OCI-LY7 (cell line): ENCODE measurements around the gene ABCC1. TPM values are rescaled to one million over a fixed set of nuclear protein-coding genes. Genes with fewer than 3 reads are reported as not detected.
"Not testable (repeated sequence)": the region's sequence is repeated elsewhere in the genome, so short reads cannot be mapped to it uniquely, and the experiment has no call there.

Experiments
- BruUV-seq: library from RNA; stranded (reverse); fragments of 400-500 nt; replicated peaks from 2 replicates; lab custom pipeline; 2021; lab: Mats Ljungman, UMichigan
- CTCF ChIA-PET: fragments of 300-600 bp; sonication (Branson Sonifier 250); formaldehyde crosslinking; loops from one replicate; lab custom pipeline; 2022; ENCODE audit warnings: antibody characterized with exemption; ENCODE audit not compliant: unreplicated experiment; lab: Charles Lee
- POLR2A ChIA-PET: fragments of 300-600 bp; sonication (Branson Sonifier 250); formaldehyde crosslinking; loops from one replicate; lab custom pipeline; 2022; ENCODE audit warnings: antibody characterized with exemption; lab: Charles Lee
- DNase-seq: peaks from one replicate; pipeline ENCODE4 v3.0.0-alpha.2; 2015; ENCODE audit warnings: low spot score
- H2AFZ ChIP-seq: fragments of 200-600 bp; sonication (generic), shearing (Covaris generic); 2 replicates; pipeline ENCODE4 v1.6.1; 2014; ENCODE audit warnings: mild to moderate bottlenecking, antibody characterized with exemption, low read length, moderate library complexity
- H3K27ac ChIP-seq: fragments of 200-600 bp; sonication (generic); 2 replicates; pipeline ENCODE4 v1.5.1; 2014; ENCODE audit warnings: mixed run types, low read depth, mild to moderate bottlenecking, moderate library complexity, low read length, inconsistent platforms; ENCODE audit not compliant: poor library complexity, severe bottlenecking
- H3K36me3 ChIP-seq: fragments of 200-600 bp; sonication (generic); 2 replicates; pipeline ENCODE4 v1.6.1; 2014; ENCODE audit warnings: mild to moderate bottlenecking, antibody characterized with exemption, low read length, moderate library complexity, mixed read lengths; ENCODE audit not compliant: insufficient read depth
- H3K4me1 ChIP-seq: fragments of 200-600 bp; sonication (generic); 2 replicates; pipeline ENCODE4 v1.5.1; 2014; ENCODE audit warnings: mild to moderate bottlenecking, low read length; ENCODE audit not compliant: insufficient read depth, poor library complexity, severe bottlenecking
- H3K4me2 ChIP-seq: fragments of 200-600 bp; sonication (generic); 2 replicates; pipeline ENCODE4 v1.6.1; 2014; ENCODE audit warnings: mild to moderate bottlenecking, low read length
- H3K4me3 ChIP-seq: fragments of 200-600 bp; sonication (generic); 2 replicates; pipeline ENCODE4 v1.5.1; 2014; ENCODE audit warnings: mild to moderate bottlenecking, low read depth, low read length; ENCODE audit not compliant: poor library complexity, severe bottlenecking
- H3K79me2 ChIP-seq: fragments of 200-600 bp; sonication (generic); 2 replicates; pipeline ENCODE4 v1.6.1; 2016; ENCODE audit warnings: low read depth, mild to moderate bottlenecking, low read length, moderate library complexity, mixed read lengths; ENCODE audit not compliant: insufficient read depth
- H3K9me2 ChIP-seq: fragments of 200-600 bp; sonication (generic); 2 replicates; pipeline ENCODE4 v1.6.1; 2016; ENCODE audit warnings: mild to moderate bottlenecking, low read length, mixed read lengths; ENCODE audit not compliant: insufficient read depth
- H3K9me3 ChIP-seq: fragments of 200-600 bp; sonication (generic); 2 replicates; pipeline ENCODE4 v1.6.1; 2014; ENCODE audit warnings: mild to moderate bottlenecking, mixed run types, low read length, mixed read lengths
- H4K20me1 ChIP-seq: fragments of 200-600 bp; sonication (generic); 2 replicates; pipeline ENCODE4 v1.6.1; 2014; ENCODE audit warnings: mild to moderate bottlenecking, antibody characterized with exemption, low read length, moderate library complexity, mixed read lengths; ENCODE audit not compliant: insufficient read depth
- CTCF ChIP-seq: fragments of 200-600 bp; sonication (generic); conservative IDR thresholded peaks from 2 replicates; pipeline ENCODE4 v1.5.1; 2014; ENCODE audit warnings: mild to moderate bottlenecking, antibody characterized with exemption, low read length, moderate library complexity, mixed read lengths
- EZH2phosphoT487 ChIP-seq: fragments of 200-600 bp; sonication (generic); IDR thresholded peaks from 2 replicates; pipeline ENCODE4 v1.6.1; 2018; ENCODE audit warnings: low read depth, borderline replicate concordance, mild to moderate bottlenecking, mixed run types, antibody characterized with exemption, low read length, moderate library complexity, mixed read lengths
- intact Hi-C: fragments of 100-400 bp; cut with micrococcal nuclease; formaldehyde crosslinking; loops from one replicate; pipeline ENCODE4 v1.10.0; 2022; ENCODE audit not compliant: unreplicated experiment
- total RNA-seq, 2 experiments: library from RNA; depleted of rRNA in 1 of 2; stranded (reverse); fragments of >200 nt in 1 of 2; shearing (Covaris generic) in 1 of 2; gene quantifications; 2 replicates each; pipeline ENCODE4 v1.2.3, GENCODE V29; 2014 to 2022

The ABCC1 gene
- total RNA-seq, 2 experiments from 2014 or later: 39.9 to 71.8 TPM

GRCh38 chr16:16158741-16159374 lies 209.4 kb downstream of the ABCC1 start:
- no peaks in the 10 kb centered on the region for H3K9me3 ChIP-seq
- no peaks in the 10 kb centered on the region for H3K36me3 ChIP-seq
- POLR2A ChIA-PET: no interaction called here
- H3K9me2 ChIP-seq: no peaks in the 10 kb centered on the region
- H3K79me2 ChIP-seq: no peaks in the 10 kb centered on the region
- TF ChIP-seq EZH2phosphoT487 (no peak), CTCF (no peak)
- H3K4me1 ChIP-seq: no peaks in the 10 kb centered on the region
- BruUV-seq: no TSS peak
- CTCF ChIA-PET: no interaction called here
- no peaks in the 10 kb centered on the region for H4K20me1 ChIP-seq
- no peak overlapping the region for H3K4me2 ChIP-seq
- no peak overlapping the region for H3K27ac ChIP-seq
- no peak for DNase-seq
- H3K4me3 ChIP-seq: no peak overlapping the region
- intact Hi-C loops: no loop called here
- no peak overlapping the region for H2AFZ ChIP-seq

- Histone ChIP-seq H3K79me2 (no peaks in the 10 kb centered on the region), H3K36me3 (no peaks in the 10 kb centered on the region), H3K9me3 (no peaks in the 10 kb centered on the region), H3K4me2 (no peak overlapping the region), H4K20me1 (no peaks in the 10 kb centered on the region), H3K4me1 (no peaks in the 10 kb centered on the region), H3K9me2 (no peaks in the 10 kb centered on the region), H3K27ac (no peak overlapping the region), H3K4me3 (no peak overlapping the region), H2AFZ (no peak overlapping the region)
- ChIA-PET CTCF (no interaction called here), POLR2A (interaction anchor here (0.6 kb wide), 1 partner anchor 257 kb away, joined by 3 read pairs; no protein-coding TSS in a partner anchor)
- no peak for DNase-seq
- intact Hi-C loops: no loop called here
- BruUV-seq: no TSS peak
- no peak for TF ChIP-seq CTCF
- no peak for TF ChIP-seq EZH2phosphoT487
Observed at GRCh38 chr16:16159662-16160061, 210.2 kb downstream of the ABCC1 start.

GRCh38 chr16:16161319-16161718 lies 211.9 kb downstream of the ABCC1 start:
- H3K4me3 ChIP-seq: no peak overlapping the region
- intact Hi-C loops: no loop called here
- no peak overlapping the region for H3K27ac ChIP-seq
- H3K36me3 ChIP-seq: no peaks in the 10 kb centered on the region
- H4K20me1 ChIP-seq: no peaks in the 10 kb centered on the region
- H3K9me3 ChIP-seq: no peaks in the 10 kb centered on the region
- CTCF ChIA-PET: no interaction called here
- BruUV-seq: no TSS peak
- no peaks in the 10 kb centered on the region for H3K4me1 ChIP-seq
- H2AFZ ChIP-seq: no peak overlapping the region
- no peak overlapping the region for H3K4me2 ChIP-seq
- POLR2A ChIA-PET: no interaction called here
- no peak for DNase-seq
- H3K9me2 ChIP-seq: no peaks in the 10 kb centered on the region
- no peaks in the 10 kb centered on the region for H3K79me2 ChIP-seq
- no peak for TF ChIP-seq CTCF
- TF ChIP-seq EZH2phosphoT487: no peak

GRCh38 chr16:16161840-16162239 lies 212.4 kb downstream of the ABCC1 start:
- H3K36me3 ChIP-seq, H4K20me1 ChIP-seq, H3K4me1 ChIP-seq, H3K4me2 ChIP-seq, H3K9me3 ChIP-seq, DNase-seq, H3K79me2 ChIP-seq, CTCF ChIA-PET, H3K9me2 ChIP-seq, intact Hi-C loops, H3K27ac ChIP-seq, H3K4me3 ChIP-seq, BruUV-seq, POLR2A ChIA-PET, H2AFZ ChIP-seq: not testable (repeated sequence)
